GM12878 (cell line): ENCODE measurements around the gene ADCY9. TPM values are rescaled to one million over a fixed set of nuclear protein-coding genes. Genes with fewer than 3 reads are reported as not detected.

ENCODE experiments used
- ATAC-seq: fragments of 200-7000 bp; cut with Tn5 transposase; 3 replicates; pipeline ENCODE4 v1.9.1; 2020; ENCODE audit warnings: mild to moderate bottlenecking, moderate library complexity
- BruUV-seq: library from RNA; stranded (reverse); fragments of 400-500 nt; replicated peaks from 2 replicates; lab custom pipeline; 2021; lab: Mats Ljungman, UMichigan
- CTCF ChIA-PET: fragments of 300-600 bp; sonication (Branson Sonifier 250); formaldehyde crosslinking; extraction: SDS; loops from one replicate; lab custom pipeline; 2021; ENCODE audit warnings: inconsistent platforms; lab: Yijun Ruan, JAX
- POLR2A ChIA-PET: fragments of 350-600 bp; formaldehyde crosslinking; extraction: SDS; loops from one replicate; lab custom pipeline; 2021; ENCODE audit warnings: inconsistent platforms; lab: Charles Lee
- RAD21 ChIA-PET: fragments of 300-600 bp; sonication (Branson Sonifier 250); formaldehyde crosslinking; loops from one replicate; lab custom pipeline; 2023; ENCODE audit warnings: antibody characterized with exemption; ENCODE audit not compliant: unreplicated experiment; lab: Charles Lee
- SMC1A ChIA-PET: fragments of 300-600 bp; sonication (Branson Sonifier 250); formaldehyde crosslinking; loops from one replicate; lab custom pipeline; 2023; ENCODE audit not compliant: unreplicated experiment, uncharacterized antibody; lab: Charles Lee
- DNase-seq: peaks from one replicate; pipeline ENCODE4 v3.0.0-alpha.2; 2011; ENCODE audit warnings: low read depth, low spot score
- FAIRE-seq: peaks from 3 replicates; lab custom pipeline; 2011; peaks lifted over from hg19 to GRCh38; lab: Jason Lieb, UNC
- H2AFZ ChIP-seq: 2 replicates; pipeline ENCODE4 v1.6.0; 2011; ENCODE audit warnings: low read depth, low read length, control low read depth; ENCODE audit not compliant: control insufficient read depth
- H3K27ac ChIP-seq: 2 replicates; pipeline ENCODE4 v1.5.1; 2011; ENCODE audit warnings: control low read depth; ENCODE audit not compliant: control insufficient read depth, insufficient read depth
- H3K27me3 ChIP-seq, 2 experiments: replicated peaks in 1 of 2; 2 replicates each; pipeline versions ENCODE4 v1.6.0 to v1.6.1; 2011; ENCODE audit warnings: low read length in 1 of 2; ENCODE audit not compliant: control insufficient read depth in 2 of 2, insufficient read depth in 2 of 2
- H3K36me3 ChIP-seq, 2 experiments: 2 replicates each; pipeline ENCODE4 v1.5.1; 2011; ENCODE audit warnings: low read length in 1 of 2; ENCODE audit not compliant: control insufficient read depth in 2 of 2, insufficient read depth in 2 of 2
- H3K4me1 ChIP-seq: 2 replicates; pipeline ENCODE4 v1.6.1; 2011; ENCODE audit warnings: mild to moderate bottlenecking, low read length, moderate library complexity, mixed read lengths; ENCODE audit not compliant: control insufficient read depth, insufficient read depth
- H3K4me2 ChIP-seq: 2 replicates; pipeline ENCODE4 v1.6.0; 2011; ENCODE audit warnings: control low read depth; ENCODE audit not compliant: control insufficient read depth, insufficient read depth
- H3K4me3 ChIP-seq: fragments of 200-600 bp; sonication (generic); 2 replicates; pipeline ENCODE4 v1.5.1; 2016
- H3K79me2 ChIP-seq: 2 replicates; pipeline ENCODE4 v1.6.0; 2011; ENCODE audit warnings: low read length; ENCODE audit not compliant: control insufficient read depth, insufficient read depth
- H3K9ac ChIP-seq: 2 replicates; pipeline ENCODE4 v1.8.0; 2011; ENCODE audit warnings: low read length, control low read depth, mixed read lengths; ENCODE audit not compliant: control insufficient read depth, insufficient read depth
- H3K9me3 ChIP-seq: replicated peaks from 3 replicates; pipeline ENCODE4 v1.5.1; 2011; ENCODE audit warnings: mild to moderate bottlenecking, low read length; ENCODE audit not compliant: control insufficient read depth, insufficient read depth
- H4K20me1 ChIP-seq: 2 replicates; pipeline ENCODE4 v1.6.0; 2011; ENCODE audit not compliant: control insufficient read depth, insufficient read depth
- BCL11A ChIP-seq: IDR thresholded peaks from 2 replicates; pipeline ENCODE4 v1.6.1; 2011; ENCODE audit warnings: low read depth, low read length
- CHD1 ChIP-seq: IDR thresholded peaks from 2 replicates; pipeline ENCODE4 v1.6.1; 2012; ENCODE audit warnings: low read depth, low read length, improper control_type of control experiment
- DPF2 ChIP-seq: fragments of 450-650 bp; IDR thresholded peaks from 2 replicates; pipeline ENCODE4 v1.6.1; 2017; ENCODE audit warnings: mild to moderate bottlenecking
- GABPA ChIP-seq: IDR thresholded peaks from 2 replicates; pipeline ENCODE4 v1.6.1; 2014; ENCODE audit warnings: antibody characterized with exemption, low read depth, mild to moderate bottlenecking, inconsistent platforms
- HCFC1 ChIP-seq: fragments of 150-350 bp; IDR thresholded peaks from 2 replicates; pipeline ENCODE4 v1.6.1; 2014; ENCODE audit warnings: low read length
- HDAC6 ChIP-seq: fragments of 200-600 bp; sonication (generic); IDR thresholded peaks from one replicate; pipeline ENCODE4 v1.8.0; 2017; ENCODE audit warnings: antibody characterized with exemption; ENCODE audit not compliant: unreplicated experiment
- IKZF2 ChIP-seq, 2 experiments: fragments of 450-650 bp; IDR thresholded peaks; 2 replicates each; pipeline ENCODE4 v1.6.1; 2017; ENCODE audit warnings: mild to moderate bottlenecking in 2 of 2, moderate library complexity in 2 of 2
- IRF4 ChIP-seq: IDR thresholded peaks from 2 replicates; pipeline ENCODE4 v1.6.1; 2011; ENCODE audit warnings: low read depth, low read length
- LARP7 ChIP-seq: fragments of 450-650 bp; IDR thresholded peaks from 2 replicates; pipeline ENCODE4 v1.6.1; 2017; ENCODE audit warnings: mild to moderate bottlenecking
- MXI1 ChIP-seq: fragments of 150-350 bp; IDR thresholded peaks from 2 replicates; pipeline ENCODE4 v1.6.1; 2011; ENCODE audit warnings: low read depth, mild to moderate bottlenecking, inconsistent platforms, low read length, improper control_type of control experiment
- SPI1 ChIP-seq: IDR thresholded peaks from 2 replicates; pipeline ENCODE4 v1.6.1; 2011; ENCODE audit warnings: low read depth, mild to moderate bottlenecking, low read length, moderate library complexity, borderline replicate concordance; ENCODE audit not compliant: insufficient read depth
- TCF12 ChIP-seq: IDR thresholded peaks from 2 replicates; pipeline ENCODE4 v1.6.1; 2011; ENCODE audit warnings: low read depth, mild to moderate bottlenecking, low read length
- TCF7 ChIP-seq: IDR thresholded peaks from 2 replicates; pipeline ENCODE4 v1.6.1; 2014; ENCODE audit warnings: antibody characterized with exemption, borderline replicate concordance
- ZNF274 ChIP-seq: IDR thresholded peaks from one replicate; pipeline ENCODE4 v1.8.0; 2011; ENCODE audit not compliant: insufficient read length, insufficient read depth
- WGBS: methylation state at CpG from one replicate; pipeline ENCODE4 v1.1.6; 2016; ENCODE audit warnings: low lambda C conversion rate; ENCODE audit not compliant: insufficient replicate concordance, insufficient coverage; ENCODE audit errors: missing lambda C conversion rate; 5-methylcytosine and 5-hydroxymethylcytosine counted together
- in situ Hi-C: fragments of 300-500 bp; cut with MboI; formaldehyde crosslinking; loops from 9 replicates; pipeline ENCODE4 v1.14.3; 2018; ENCODE audit warnings: mixed read lengths
- intact Hi-C: fragments of 100-400 bp; cut with micrococcal nuclease; formaldehyde crosslinking; loops from one replicate; pipeline ENCODE4 v1.14.2; 2022; ENCODE audit not compliant: unreplicated experiment
- polyA plus RNA-seq, 11 experiments: library from polyadenylated mRNA; depleted of rRNA in 4 of 11; unstranded in 6 of 11; stranded (reverse) in 5 of 11; fragments of >200 nt; fragmentation: Nextera tagmentation in 4 of 11; fragmentation: Illumina TruSeq in 1 of 11; extraction: Ambion mirVana in 4 of 11; extraction: Trizol in 1 of 11; gene quantifications; 1 replicate in 1 of 11; 2 replicates in 10 of 11; pipeline versions ENCODE4 v1.2.1 to v1.2.3, GENCODE V29; 2011 to 2016; ENCODE audit warnings: inconsistent platforms in 2 of 11, missing spikeins in 2 of 11, low read depth in 1 of 11
- total RNA-seq, 4 experiments: library from RNA; depleted of rRNA in 3 of 4; stranded (reverse); fragments of >200 nt in 3 of 4; fragmentation: Illumina TruSeq in 1 of 4; extraction: Trizol in 1 of 4; gene quantifications; 2 replicates each; pipeline versions ENCODE4 v1.2.1 to v1.2.3, GENCODE V29; 2013 to 2021
- TF ChIP-seq, protein P1 (sequence below): fragments of 450-650 bp; formaldehyde crosslinking; IDR thresholded peaks from 2 replicates; pipeline ENCODE4 v1.5.0; 2022; ENCODE audit warnings: mild to moderate bottlenecking, missing genetic modification characterization
- TF ChIP-seq, protein P2 (sequence below): IDR thresholded peaks from 2 replicates; pipeline ENCODE4 v1.6.1; 2011; ENCODE audit warnings: borderline replicate concordance, low read depth, mild to moderate bottlenecking, moderate library complexity, low read length; ENCODE audit not compliant: insufficient read depth, poor library complexity, severe bottlenecking

Gene ADCY9
- total and polyA plus RNA-seq, 10 of the 15 experiments (the other 5 are each of a cell fraction or from before 2014, with no cell fraction given) = 0.09 to 0.41 (median 0.15) TPM; not detected in 3

DNA sequence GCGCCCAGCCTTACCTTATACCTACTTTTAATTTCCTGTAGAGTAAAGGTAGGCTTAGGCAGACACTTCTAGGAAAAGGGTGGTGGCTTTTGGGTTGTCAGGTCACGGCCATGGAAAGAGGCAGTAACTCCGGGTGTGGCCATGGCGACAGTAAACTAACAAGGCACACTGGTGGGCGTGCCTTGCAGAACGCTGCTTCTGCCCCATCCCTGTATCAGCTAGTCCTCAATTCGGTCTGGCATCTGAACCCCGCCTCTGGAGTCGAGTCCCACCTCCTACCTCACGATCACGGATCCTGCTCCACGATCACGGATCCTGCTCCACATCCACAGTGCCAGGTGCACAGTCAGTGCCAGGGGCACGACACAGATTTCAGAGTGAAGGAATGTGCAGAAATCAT lies 5.6 kb downstream of the ADCY9 start:
- Histone ChIP-seq H3K79me2 (no peaks in the 10 kb centered on the region), H3K27me3 (peaks cover 0 to 4% of the 10 kb centered on the region in 2 experiments; a peak in 3 of 4 replicates), H3K27ac (no peak overlapping the region), H3K9me3 (no peaks in the 10 kb centered on the region), H3K4me3 (no peak overlapping the region), H2AFZ (no peak overlapping the region), H3K4me2 (no peak overlapping the region), H3K9ac (no peak overlapping the region), H3K4me1 (no peaks in the 10 kb centered on the region), H4K20me1 (no peaks in the 10 kb centered on the region), H3K36me3 (no peaks in the 10 kb centered on the region)
- CTCF ChIA-PET = interaction anchor here (0.6 to 1.8 kb wide), 2 partner anchors 143 to 490 kb away, joined by 3 to 7 read pairs; no protein-coding TSS in a partner anchor
- DNase-seq = no peak
- SMC1A ChIA-PET = no interaction called here
- 62% methylated on average over 14 of the region's 14 CpGs for WGBS
- in situ Hi-C loops (no loop called here), intact Hi-C loops (no loop called here)
- TF ChIP-seq ZNF274 (no peak), IKZF2 (IDR thresholded peaks at IDR 0.05) (no peak), HDAC6 (no peak), CHD1 (no peak), TCF12 (no peak), GABPA (no peak), TCF7 (no peak), IRF4 (no peak), DPF2 (no peak), HCFC1 (no peak), SPI1 (no peak), LARP7 (no peak), BCL11A (no peak), MXI1 (no peak)
- TF ChIP-seq, protein P1, sequence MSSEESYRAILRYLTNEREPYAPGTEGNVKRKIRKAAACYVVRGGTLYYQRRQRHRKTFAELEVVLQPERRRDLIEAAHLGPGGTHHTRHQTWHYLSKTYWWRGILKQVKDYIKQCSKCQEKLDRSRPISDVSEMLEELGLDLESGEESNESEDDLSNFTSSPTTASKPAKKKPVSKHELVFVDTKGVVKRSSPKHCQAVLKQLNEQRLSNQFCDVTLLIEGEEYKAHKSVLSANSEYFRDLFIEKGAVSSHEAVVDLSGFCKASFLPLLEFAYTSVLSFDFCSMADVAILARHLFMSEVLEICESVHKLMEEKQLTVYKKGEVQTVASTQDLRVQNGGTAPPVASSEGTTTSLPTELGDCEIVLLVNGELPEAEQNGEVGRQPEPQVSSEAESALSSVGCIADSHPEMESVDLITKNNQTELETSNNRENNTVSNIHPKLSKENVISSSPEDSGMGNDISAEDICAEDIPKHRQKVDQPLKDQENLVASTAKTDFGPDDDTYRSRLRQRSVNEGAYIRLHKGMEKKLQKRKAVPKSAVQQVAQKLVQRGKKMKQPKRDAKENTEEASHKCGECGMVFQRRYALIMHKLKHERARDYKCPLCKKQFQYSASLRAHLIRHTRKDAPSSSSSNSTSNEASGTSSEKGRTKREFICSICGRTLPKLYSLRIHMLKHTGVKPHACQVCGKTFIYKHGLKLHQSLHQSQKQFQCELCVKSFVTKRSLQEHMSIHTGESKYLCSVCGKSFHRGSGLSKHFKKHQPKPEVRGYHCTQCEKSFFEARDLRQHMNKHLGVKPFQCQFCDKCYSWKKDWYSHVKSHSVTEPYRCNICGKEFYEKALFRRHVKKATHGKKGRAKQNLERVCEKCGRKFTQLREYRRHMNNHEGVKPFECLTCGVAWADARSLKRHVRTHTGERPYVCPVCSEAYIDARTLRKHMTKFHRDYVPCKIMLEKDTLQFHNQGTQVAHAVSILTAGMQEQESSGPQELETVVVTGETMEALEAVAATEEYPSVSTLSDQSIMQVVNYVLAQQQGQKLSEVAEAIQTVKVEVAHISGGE = no peak
- TF ChIP-seq, protein P2, sequence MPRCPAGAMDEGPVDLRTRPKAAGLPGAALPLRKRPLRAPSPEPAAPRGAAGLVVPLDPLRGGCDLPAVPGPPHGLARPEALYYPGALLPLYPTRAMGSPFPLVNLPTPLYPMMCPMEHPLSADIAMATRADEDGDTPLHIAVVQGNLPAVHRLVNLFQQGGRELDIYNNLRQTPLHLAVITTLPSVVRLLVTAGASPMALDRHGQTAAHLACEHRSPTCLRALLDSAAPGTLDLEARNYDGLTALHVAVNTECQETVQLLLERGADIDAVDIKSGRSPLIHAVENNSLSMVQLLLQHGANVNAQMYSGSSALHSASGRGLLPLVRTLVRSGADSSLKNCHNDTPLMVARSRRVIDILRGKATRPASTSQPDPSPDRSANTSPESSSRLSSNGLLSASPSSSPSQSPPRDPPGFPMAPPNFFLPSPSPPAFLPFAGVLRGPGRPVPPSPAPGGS = no peak
- FAIRE-seq = no peak
- POLR2A ChIA-PET = no interaction called here
- BruUV-seq = no TSS peak
- ATAC-seq = no peak
- RAD21 ChIA-PET = no interaction called here
